Measurements from ENCODE around the gene SNRNP70.

Gene SNRNP70

DNA sequence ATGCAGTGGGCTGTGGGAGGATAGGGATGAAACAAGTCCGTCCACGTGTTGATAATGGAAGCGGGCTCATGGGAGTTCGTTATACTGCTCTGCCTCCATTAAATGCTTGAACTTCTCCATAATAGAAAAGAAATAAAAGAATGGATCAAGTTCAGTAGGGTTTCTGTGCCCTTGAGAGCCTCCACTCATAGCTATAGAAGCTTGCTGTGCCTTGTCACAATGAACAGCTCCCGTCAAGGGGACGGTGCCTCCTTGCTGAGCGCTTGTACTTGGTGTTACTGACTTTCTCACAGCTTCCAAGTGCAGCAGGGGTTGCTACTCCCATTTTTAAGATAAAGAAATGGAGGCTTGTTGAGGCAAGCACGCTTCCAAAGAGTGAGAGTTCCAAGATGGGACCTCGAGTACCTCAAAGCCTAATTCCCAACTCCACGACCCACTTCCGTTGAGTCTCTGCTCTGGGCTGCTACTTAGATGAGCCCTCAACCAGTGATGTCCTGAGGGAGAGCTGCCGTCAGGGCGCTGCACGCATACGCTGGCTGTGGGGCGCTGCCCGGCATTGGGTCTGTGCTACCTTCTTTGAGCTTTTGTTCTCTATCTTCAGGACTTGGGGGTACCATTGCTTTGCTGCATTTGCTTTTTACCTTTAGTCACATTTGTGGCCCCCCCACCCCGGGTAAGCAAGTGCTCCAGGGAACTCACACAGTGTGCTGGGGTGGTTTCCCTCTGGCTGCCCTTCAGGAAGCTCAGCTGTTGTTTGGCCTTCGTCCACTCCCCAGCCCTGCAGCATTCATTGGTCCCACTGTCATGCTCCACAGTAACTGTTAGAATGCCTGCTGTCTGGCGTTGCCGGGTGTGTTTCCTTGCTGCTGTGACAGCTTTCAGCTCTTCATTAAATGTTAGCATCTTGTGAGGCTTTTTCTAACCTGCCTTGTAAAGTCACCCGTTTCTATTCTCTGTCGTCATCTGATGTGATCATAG, 9.5 kb downstream of the SNRNP70 start:
- no peak for DNase-seq

DNA sequence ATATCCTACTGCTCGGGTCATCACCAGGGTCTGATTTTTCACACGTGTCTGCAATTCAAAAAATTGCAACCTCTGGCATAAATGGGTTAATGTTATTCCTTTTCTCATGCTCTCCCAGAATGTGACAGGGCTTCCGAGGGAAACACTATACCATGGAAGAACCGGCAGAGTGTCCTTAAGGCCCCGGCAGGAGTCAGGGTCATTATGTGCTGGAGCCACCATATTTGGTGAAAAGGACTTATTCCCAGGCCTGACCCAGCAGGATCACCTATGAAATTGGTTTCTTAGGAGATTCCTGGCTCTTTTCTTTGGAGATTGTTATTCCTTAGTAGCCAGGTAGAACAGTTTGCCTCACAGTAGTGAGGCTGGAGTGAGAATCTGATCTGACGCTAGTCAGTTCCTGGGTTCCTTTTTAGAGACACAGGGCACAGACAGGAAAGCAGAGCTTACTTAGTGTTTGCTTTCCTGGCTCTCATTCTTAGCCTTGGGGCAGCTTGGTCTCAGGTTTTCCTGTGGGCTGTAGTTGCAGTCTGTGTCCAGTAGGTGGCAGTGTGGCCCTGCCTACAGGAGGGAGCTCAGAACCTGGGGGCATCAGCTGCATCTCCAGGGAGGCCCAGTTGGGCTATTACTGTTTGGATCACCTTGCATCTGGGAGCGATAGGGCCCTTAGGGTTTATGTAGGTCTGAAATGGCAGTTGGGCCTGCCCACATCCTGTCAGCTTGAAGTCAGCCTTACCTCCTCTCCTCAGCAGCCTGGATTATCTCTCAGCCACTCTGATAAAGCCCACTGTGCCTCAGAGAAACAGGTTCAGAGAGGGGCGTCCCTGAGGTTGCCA, 12.4 kb downstream of the SNRNP70 start:
- DNase-seq: peak; percentile 67

DNA sequence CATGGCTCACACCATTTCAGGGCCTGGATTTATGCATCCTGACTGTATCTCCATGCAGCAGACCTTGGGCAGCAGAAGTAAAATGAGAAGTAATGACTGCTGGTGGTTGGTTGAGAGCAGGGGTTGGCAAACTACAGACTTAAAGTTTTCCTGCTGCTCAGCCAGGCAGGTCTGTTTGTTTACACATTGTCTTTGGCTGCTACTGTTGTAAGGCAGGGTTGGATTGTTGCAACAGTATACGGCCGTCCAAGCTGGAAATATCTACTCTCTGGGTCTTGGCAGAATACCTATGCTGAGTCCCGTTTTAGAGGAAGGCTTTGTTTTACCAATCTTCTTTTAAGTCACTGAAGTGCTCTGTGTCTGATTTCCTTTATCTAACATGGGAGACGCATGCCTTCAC, 13.5 kb downstream of the SNRNP70 start:
- DNase-seq: no peak

DNA sequence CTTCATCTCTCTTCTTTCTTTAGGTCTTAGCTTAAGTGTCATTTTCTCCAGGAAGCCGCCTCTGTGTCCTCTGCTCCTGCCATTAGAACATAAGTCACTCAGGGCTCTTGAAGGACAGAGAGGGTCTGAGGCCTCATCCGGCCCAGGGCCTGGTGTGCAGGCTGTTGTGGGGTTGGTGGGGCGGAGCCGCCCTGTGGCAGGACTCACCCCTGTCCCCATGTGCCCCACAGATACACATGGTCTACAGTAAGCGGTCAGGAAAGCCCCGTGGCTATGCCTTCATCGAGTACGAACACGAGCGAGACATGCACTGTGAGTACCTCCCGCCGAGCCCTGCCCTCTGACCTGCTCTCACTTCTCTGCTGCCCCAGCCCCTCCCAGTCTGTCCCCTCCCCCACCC, 15.9 kb downstream of the SNRNP70 start:
- no peak for DNase-seq

DNA sequence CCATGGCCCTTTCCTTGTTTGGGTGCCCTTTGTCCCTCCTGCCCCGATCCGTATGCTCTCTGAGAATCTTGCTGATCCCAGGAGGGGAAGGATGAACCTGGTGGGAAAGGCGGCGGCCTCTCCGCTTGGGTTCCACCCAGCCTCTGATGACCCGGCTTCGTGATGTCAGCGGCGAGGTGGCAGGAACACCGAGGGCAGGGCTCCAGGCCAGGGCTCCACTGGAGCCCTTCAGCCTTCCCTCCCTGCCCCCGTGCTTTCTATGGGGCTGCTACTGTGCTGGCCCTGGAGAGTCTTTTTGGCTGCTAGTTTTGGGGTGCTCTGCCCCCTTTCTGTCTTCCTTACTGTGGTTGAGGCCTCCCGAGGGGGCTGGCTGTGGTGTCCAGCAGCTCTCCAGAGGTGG, 17.1 kb downstream of the SNRNP70 start:
- no peak for DNase-seq

DNA sequence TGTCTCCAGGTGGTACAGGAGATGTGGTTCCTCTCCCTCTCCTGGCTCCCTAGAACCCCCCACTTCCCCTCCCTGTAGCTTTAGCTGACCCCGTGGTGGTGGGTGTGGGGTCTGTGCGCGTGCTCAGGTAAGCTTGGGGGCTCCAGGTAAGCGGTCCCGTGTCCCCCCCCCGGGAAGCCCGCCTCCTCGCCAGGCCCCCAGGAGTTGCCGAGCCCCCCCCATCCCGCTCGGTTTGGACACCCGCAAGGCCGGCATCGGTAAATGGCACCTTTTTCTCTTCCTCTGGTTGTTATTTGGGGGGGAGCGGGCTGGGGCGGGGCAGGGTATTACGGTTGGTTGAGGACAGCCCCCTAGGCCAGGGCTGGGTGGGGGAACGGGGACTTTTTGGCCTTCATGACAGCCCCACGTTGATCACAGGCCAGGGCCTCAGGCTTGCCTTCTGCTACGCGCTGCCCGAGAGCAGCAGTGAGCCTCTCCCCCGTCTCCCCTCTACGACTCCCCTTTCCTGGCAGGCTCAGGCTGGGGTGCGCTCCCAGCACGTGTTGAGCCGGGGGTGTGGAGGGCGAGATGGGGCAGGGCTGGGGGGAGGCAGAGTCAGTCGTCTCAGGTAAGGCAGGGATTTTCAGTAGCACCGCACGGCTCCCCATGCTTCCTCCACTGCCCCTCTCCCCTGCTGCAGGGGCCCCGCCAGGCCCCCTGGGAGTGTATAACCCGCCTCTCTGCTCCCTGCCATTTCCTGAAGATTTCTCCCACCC, 18.3 kb downstream of the SNRNP70 start:
- DNase-seq: no peak

DNA sequence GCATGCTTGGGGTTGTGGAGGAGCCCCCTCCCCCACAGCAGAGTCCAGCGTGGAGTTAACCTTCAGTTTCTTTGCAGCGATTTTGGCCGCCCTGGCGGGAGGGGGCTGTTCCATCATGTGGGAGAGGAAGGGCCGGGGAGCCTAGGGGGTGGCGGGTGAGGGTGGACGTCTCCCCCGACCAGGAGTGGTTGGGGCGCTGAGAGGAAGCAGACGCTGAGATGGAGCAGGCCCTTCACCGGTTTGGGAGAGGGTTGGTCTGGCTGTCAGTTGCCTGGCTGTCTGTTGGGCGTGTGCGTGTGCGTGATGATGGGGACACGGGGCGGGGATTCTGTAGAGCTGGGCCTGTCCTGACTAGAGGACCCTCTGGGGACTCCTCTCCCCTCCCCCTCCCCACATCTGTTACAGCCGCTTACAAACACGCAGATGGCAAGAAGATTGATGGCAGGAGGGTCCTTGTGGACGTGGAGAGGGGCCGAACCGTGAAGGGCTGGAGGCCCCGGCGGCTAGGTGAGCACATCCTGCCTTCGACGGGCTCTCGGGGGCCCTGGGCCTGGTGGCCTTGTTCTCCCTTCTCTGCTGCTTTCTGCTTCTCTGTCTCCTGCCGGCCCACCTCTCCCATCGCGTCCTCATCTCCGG, 19.1 kb downstream of the SNRNP70 start:
- DNase-seq: no peak

DNA sequence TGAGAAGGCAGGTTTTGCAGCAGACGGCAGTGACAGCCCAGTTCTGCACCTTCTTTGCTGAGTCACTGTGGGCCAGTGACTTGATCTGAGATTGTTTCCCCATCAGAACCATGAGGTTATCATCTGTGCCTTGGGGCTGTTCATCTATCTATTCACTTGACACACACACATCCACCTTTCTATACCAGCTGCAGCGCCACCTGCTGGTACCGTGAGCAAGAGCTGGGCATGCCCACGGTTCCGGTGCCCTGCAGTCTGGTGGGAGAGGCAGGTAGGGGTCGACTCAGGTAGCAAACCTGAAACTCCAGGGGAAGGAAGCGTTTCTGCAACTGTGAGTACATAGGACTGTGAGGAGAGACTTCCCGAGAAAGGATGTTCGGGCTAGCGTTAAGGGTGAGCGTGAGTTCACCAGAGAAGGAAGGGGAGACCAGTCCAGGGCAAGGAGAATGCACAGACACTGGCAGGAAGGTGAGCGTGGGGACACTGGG, 21.4 kb downstream of the SNRNP70 start:
- DNase-seq: no peak

DNA sequence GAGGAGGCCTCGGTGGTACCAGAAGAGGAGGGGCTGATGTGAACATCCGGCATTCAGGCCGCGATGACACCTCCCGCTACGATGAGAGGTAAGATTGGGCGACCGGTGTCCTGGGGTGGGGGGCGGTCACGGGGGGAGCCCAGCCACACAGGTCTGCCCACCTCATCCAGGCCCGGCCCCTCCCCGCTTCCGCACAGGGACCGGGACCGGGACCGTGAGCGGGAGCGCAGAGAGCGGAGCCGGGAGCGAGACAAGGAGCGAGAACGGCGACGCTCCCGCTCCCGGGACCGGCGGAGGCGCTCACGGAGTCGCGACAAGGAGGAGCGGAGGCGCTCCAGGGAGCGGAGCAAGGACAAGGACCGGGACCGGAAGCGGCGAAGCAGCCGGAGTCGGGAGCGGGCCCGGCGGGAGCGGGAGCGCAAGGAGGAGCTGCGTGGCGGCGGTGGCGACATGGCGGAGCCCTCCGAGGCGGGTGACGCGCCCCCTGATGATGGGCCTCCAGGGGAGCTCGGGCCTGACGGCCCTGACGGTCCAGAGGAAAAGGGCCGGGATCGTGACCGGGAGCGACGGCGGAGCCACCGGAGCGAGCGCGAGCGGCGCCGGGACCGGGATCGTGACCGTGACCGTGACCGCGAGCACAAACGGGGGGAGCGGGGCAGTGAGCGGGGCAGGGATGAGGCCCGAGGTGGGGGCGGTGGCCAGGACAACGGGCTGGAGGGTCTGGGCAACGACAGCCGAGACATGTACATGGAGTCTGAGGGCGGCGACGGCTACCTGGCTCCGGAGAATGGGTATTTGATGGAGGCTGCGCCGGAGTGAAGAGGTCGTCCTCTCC, 22.6 kb downstream of the SNRNP70 start:
- DNase-seq: no peak

DNA sequence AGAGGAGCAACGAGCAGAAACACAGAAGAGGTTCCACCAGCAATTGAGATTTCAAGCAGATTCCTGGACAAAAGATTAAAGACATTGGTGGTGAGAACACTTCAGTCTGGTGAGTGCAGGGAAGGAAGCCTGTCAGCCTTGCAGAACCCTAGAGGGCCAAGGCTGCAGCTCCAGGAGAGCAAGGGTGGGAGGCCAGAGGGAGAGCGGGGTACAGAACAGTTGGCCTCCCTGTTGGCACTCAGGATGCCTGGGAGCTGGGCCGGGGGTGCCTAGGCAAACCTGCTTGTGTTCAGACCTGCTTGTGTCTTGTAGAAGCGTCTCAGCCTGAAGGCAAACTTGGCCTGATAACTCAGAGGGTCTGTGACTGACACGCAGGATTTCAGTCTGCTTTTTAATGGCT, 23.8 kb downstream of the SNRNP70 start:
- no peak for DNase-seq

DNA sequence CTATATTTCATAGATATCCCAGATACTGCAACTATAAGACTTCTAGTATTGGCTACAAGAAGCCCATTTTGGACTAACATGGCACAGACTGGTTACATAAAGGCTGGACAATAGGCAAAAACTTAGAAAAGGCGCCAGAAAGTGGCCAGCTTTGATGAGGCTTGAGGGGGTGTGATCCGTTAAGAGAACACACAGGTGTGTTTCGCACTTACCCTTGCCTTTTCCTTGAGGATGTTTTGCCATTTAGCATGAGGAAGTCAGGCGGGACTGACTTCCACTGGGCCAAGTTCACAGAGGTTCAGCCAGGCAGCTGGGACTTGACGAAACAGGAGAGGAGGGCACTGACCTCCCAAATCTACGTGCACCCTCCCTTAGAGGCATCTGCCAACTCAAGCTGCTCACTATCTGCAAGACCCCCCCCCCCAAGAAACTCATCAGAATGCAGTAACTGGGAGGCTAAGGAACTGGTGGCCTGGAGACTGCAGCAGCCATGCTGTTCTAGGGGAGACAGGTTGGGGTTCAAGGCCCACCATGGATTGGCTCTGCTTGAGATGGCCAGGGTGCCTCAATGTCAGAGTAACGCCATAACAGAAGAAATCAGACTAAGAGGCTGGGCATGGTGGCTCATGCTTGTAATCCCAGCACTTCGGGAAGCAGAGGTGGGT, 24.4 kb downstream of the SNRNP70 start:
- DNase-seq: no peak

DNA sequence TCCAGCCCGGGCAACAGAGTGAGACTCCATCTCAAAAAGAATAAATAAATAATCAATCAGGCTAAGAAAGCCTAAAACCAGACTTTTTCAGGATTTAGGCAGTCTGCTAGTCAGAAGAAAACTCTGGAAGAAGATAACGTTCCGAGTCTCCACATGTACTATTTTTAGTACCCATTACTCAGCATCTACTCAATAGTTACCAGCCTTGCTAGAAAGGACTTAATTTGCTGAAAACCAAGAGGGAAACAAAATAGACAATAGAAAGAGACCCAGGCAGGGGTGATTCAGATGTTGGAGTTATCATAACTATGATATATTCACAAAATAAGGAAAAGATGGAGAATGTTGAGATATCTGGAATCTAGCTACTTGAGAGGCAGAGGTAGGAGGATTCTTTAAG, 25.3 kb downstream of the SNRNP70 start:
- no peak for DNase-seq

DNA sequence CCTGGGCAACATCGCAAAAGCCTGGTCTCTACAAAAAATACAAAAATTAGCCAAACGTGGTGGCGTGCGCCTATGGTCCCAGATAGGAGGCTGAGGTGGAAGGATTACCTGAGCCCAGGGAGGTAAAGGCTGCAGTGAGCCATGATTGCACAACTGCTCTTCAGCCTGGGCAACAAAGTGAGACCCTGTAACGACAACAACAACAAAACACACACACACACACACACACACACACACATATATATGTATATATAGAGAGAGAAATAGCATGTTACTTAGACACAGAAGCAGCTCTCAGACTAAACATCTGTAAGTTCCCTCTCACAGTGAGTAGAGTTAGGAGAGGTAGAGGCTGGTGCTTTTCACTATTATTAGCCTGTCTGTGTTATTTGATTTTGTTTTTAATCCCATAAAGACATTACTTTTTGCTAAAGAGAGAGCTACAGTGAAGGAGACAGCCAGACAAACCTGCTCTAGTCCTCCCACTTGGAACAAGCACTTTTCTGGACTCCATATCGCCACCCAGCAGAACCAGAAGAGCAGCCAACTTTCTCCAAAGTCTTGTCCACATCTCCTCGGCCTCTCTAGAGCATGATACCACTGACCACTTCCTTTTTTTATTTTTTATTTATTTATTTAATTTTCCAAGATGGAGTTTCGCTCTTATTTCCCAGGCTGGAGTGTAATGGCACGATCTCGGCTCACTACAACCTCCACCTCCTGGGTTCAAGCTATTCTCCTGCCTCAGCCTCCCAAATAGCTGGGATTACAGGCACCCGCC, 26.2 kb downstream of the SNRNP70 start:
- DNase-seq: no peak

DNA sequence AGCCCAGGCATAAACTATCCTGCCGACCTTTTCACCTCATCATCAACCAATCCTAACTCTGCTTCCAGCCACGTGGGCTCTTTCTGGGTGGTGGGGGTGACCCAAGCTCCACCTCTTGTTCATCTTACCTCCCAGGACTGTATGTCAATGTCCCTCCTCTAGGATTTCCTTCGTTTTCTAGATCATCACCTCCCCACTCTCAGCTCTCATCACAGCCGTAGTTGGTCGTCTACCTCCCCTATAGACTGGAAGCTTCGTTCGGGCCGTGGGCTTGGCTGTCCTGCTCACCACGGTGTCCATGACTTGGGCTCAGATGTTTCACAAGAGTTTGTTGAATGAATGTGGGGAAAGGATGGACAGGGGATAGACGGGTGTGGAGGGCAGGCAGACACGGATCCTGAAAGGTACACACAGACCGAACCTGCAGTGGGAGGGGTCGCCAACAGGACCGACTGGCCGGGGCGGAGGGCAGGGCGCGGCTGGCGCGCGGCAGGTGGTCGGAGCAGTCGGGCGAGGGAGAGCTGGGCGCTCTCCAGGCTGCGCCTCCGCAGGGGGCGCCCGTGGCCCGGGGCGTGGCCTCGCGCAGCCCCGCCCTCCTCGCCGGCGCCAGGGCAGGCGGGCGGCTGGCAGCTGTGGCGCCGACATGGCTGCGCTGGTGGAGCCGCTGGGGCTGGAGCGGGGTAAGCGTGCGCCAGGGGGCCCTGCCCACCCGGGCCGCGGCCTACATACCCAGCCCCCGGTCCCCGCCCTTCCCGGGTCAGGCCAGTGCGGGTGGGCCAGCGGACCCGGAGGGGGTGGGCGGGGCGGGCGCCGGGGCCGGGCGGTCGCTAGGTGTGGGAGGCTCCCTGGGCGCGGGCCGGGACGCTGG, 28.7 kb downstream of the SNRNP70 start, which contains the start of gene LIN7B:
Gene LIN7B (plus strand): TSS at position 609 of the 868 bp plus-strand sequence. CDS start 35 bp downstream, at position 644.
- DNase-seq: peak; percentile 85

DNA sequence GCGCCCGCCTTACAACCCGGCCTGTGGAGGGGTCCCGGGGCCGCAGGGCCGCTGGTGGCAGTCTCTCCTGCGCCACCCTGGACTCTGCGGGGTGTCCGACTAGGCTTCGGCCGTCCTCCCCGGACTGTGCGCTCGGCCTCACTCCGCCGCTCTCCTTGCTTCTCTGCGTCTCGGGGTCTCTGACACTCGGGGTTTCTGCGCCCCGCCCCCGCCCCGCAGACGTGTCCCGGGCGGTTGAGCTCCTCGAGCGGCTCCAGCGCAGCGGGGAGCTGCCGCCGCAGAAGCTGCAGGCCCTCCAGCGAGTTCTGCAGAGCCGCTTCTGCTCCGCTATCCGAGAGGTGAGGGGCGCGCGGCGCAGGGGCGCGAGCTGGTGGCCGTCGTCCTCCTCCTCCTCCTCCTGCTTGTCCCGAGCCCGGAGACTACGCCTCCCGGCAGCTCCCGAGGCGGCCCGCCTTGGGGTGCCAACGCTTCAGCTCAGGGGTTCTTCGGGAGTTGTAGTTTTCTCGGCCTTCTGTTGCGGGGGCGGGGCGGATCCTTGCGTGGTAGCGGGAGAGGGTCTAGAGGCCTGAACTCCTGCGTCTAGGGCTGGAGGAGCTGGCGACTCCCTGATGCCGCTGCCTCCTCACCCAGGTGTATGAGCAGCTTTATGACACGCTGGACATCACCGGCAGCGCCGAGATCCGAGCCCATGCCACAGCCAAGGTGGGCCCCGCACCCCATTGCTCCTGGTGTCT, 29.5 kb downstream of the SNRNP70 start:
- peak; percentile 93 for DNase-seq

DNA sequence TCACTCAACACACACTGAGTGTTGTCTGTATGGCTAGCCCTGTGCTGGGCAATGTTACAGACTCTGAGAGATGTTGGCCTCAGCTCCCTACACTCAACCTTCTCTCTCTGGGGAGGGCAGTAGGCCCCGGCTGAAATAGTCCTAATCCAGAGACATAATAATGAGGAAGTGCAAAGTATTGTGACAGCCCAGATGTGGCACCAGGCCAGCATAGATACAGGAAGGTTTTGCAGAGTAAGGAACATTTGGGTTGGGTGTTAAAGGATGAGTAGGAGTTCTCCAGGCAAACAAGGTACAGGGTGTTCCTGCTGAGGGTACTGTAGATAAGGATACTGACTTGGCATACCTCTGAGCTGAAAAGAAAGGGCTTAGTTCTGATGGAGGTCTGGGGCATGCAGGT, 31.3 kb downstream of the SNRNP70 start:
- DNase-seq: no peak

DNA sequence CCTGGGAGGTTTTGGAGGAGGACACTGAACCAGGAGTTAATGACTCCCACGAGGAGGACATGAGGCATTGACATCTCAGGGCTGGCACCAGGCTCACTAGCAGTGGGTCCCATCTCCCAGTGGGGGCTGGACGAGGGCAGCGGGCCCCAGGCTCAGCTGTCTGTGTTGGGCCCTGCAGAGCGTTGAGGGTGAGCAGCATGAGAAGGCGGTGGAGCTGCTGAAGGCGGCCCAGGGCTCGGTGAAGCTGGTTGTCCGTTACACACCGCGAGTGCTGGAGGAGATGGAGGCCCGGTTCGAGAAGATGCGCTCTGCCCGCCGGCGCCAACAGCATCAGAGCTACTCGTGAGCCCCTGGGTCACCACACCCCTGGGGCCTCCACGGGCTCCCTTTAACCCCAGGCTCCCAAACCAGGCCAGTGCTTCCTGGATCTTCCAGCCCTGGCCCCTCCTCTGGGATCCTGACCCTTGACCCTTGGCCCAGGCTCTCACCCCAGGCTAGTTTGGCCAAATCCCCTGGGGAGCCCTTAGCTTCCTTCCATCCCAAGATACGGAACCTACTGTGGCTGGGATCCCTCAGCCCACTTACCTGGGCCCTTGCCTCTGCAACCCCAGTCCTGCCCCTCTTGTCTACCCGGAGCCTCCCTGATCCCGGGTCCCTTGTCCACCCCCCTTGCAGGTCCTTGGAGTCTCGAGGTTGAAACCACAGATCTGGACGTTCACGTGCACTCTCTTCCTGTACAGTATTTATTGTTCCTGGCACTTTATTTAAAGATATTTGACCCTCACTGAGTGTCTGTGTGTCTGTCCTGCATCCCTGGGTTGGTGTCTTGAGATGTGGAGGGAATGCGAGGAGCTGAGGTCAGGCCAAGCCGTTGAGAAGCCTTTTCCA, 32.7 kb downstream of the SNRNP70 start:
- no peak for DNase-seq

Data from right kidney (tissue), 1 donor.